Ectodermal cell (in vitro differentiated cells): Measurements from ENCODE around the gene SRGAP3.

Experiments used
- H3K27ac ChIP-seq: 2 replicates; pipeline ENCODE4 v1.7.0; 2013; ENCODE audit warnings: mild to moderate bottlenecking, low read depth, low read length; ENCODE audit not compliant: insufficient read depth, poor library complexity, severe bottlenecking
- H3K27me3 ChIP-seq: 2 replicates; pipeline ENCODE4 v1.7.0; 2013; ENCODE audit warnings: mild to moderate bottlenecking, low read length; ENCODE audit not compliant: insufficient read depth, control insufficient read depth, poor library complexity, severe bottlenecking
- H3K36me3 ChIP-seq: one replicate; pipeline ENCODE4 v1.7.0; 2013; ENCODE audit warnings: low read length; ENCODE audit not compliant: control insufficient read depth, insufficient read depth
- H3K4me1 ChIP-seq: one replicate; pipeline ENCODE4 v1.7.0; 2013; ENCODE audit warnings: low read length; ENCODE audit not compliant: control insufficient read depth, insufficient read depth
- H3K4me3 ChIP-seq: 2 replicates; pipeline ENCODE4 v1.7.0; 2013; ENCODE audit warnings: low read depth, low read length, control low read depth; ENCODE audit not compliant: insufficient read depth
- H3K9me3 ChIP-seq: 2 replicates; pipeline ENCODE4 v1.7.0; 2013; ENCODE audit warnings: mild to moderate bottlenecking, low read length, moderate library complexity; ENCODE audit not compliant: control insufficient read depth
- WGBS, 2 experiments: methylation state at CpG; one replicate each; pipeline ENCODE4 v1.1.7; 2013; ENCODE audit warnings: missing lambda C conversion rate in 2 of 2; 5-methylcytosine and 5-hydroxymethylcytosine counted together

Gene SRGAP3

GRCh38 chr3:9195390-9195789 lies 54.1 kb downstream of the SRGAP3 start:
- Histone ChIP-seq H3K27ac (no peak overlapping the region), H3K27me3 (no peaks in the 10 kb centered on the region), H3K36me3 (no peaks in the 10 kb centered on the region), H3K4me1 (peaks cover 32% of the 10 kb centered on the region), H3K9me3 (no peaks in the 10 kb centered on the region), H3K4me3 (no peak overlapping the region)
- WGBS, 2 experiments: 88 to 92% methylated on average over 3 of the region's 3 CpGs

DNA sequence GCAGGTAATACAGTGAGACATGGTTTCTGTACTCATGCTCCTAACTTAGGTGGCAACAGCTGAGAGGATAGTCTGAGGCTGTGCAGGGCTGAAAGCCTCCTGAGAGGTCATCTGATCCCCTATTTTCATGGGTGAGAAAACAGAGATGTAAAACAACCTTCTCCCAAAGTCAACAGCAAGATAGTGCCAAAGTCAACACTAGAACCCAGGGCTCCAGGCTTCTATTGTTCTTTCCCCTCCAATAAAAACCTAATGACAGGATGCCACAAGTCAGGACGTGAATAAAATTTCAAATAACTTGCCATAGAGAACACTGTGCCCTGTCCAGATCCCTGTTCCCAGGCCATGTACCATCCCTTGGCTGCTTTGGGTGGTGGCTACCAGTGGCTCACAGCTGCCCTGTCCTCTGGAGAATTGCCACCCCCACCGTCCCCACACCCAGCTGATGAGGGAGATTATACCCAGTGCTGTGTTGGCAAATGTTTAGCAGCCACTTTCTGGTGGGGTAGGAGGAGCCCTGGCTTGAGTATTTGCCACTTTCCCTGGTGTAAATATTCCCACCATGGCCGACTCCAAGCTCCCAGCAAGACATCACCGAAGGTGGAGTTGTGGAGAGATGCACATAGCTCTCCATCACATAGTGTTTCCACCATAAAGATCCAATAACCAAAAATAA lies 54.8 kb downstream of the SRGAP3 start:
- H3K27ac ChIP-seq: no peak overlapping the region
- 95 to 96% methylated on average over 3 to 4 of the region's 4 CpGs for WGBS, 2 experiments
- peaks cover 31% of the 10 kb centered on the region for H3K4me1 ChIP-seq
- no peak overlapping the region for H3K4me3 ChIP-seq
- no peaks in the 10 kb centered on the region for H3K36me3 ChIP-seq
- no peaks in the 10 kb centered on the region for H3K9me3 ChIP-seq
- H3K27me3 ChIP-seq: no peaks in the 10 kb centered on the region

GRCh38 chr3:9193633-9194195 lies 55.7 kb downstream of the SRGAP3 start:
- 83 to 85% methylated on average over 10 of the region's 10 CpGs for WGBS, 2 experiments
- H3K27ac ChIP-seq: no peak overlapping the region
- H3K36me3 ChIP-seq: no peaks in the 10 kb centered on the region
- peaks cover 29% of the 10 kb centered on the region for H3K4me1 ChIP-seq
- H3K27me3 ChIP-seq: no peaks in the 10 kb centered on the region
- H3K4me3 ChIP-seq: no peak overlapping the region
- no peaks in the 10 kb centered on the region for H3K9me3 ChIP-seq

GRCh38 chr3:9193211-9193610 lies 56.2 kb downstream of the SRGAP3 start:
- no peak overlapping the region for H3K27ac ChIP-seq

DNA sequence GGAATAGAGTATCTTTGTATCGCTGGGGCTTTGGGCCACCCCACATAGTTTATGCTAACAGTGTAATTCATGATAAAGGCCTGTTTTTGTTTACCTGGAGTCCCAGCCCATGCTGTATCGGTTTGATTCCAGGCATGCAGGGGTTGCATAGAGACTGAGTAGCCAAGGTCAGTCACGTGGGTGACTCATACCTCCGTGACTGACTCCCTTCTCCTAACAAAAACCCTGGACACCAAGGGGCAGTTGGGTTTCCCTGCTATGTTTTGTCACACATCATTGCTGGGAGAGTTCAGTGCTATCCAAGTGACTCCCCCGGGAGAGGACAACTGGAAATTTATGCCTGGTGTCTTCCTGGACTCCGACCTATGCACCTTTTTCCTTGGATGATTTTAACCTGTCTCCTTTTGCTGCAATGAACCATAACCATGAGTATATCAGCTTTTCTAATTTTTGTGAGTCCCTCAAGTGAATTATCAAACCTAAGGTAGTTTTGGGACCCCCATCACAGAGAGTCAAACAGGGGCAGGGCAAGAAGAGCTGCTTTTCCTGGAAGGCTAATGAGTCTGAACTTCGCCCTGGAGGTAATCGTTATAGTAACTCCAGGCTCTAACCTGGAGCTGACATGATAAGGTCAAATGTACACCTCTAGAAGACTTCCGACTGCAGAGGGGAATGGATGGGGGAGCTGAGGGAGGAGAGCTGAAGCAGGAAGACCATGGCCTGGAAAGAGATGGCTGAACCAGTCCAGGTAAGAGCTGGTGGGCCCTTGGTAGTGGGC lies 57.0 kb downstream of the SRGAP3 start:
- 91 to 93% methylated on average over 9 of the region's 9 CpGs for WGBS, 2 experiments
- no peaks in the 10 kb centered on the region for H3K9me3 ChIP-seq
- H3K4me3 ChIP-seq: no peak overlapping the region
- no peaks in the 10 kb centered on the region for H3K27me3 ChIP-seq
- no peak overlapping the region for H3K27ac ChIP-seq
- no peaks in the 10 kb centered on the region for H3K36me3 ChIP-seq
- H3K4me1 ChIP-seq: peaks cover 26% of the 10 kb centered on the region

More at GRCh38 chr3:9193211-9193610, 56.2 kb downstream of the SRGAP3 start:
- 92 to 95% methylated on average over 4 of the region's 4 CpGs for WGBS, 2 experiments
- H3K4me1 ChIP-seq: peaks cover 24% of the 10 kb centered on the region
- H3K36me3 ChIP-seq: no peaks in the 10 kb centered on the region
- no peaks in the 10 kb centered on the region for H3K9me3 ChIP-seq
- H3K4me3 ChIP-seq: no peak overlapping the region
- no peaks in the 10 kb centered on the region for H3K27me3 ChIP-seq

GRCh38 chr3:9190276-9190675 lies 59.2 kb downstream of the SRGAP3 start:
- WGBS, 2 experiments: 92% methylated on average over 8 of the region's 8 CpGs
- no peaks in the 10 kb centered on the region for H3K9me3 ChIP-seq
- no peaks in the 10 kb centered on the region for H3K27me3 ChIP-seq
- H3K27ac ChIP-seq: no peak overlapping the region
- no peak overlapping the region for H3K4me3 ChIP-seq
- H3K4me1 ChIP-seq: peaks cover 22% of the 10 kb centered on the region
- no peaks in the 10 kb centered on the region for H3K36me3 ChIP-seq

GRCh38 chr3:9188583-9188982 lies 60.9 kb downstream of the SRGAP3 start:
- H3K27me3 ChIP-seq: no peaks in the 10 kb centered on the region
- 80 to 100% methylated on average over 1 of the region's 1 CpG for WGBS, 2 experiments
- H3K27ac ChIP-seq: no peak overlapping the region
- no peaks in the 10 kb centered on the region for H3K9me3 ChIP-seq
- H3K36me3 ChIP-seq: no peaks in the 10 kb centered on the region
- peaks cover 35% of the 10 kb centered on the region for H3K4me1 ChIP-seq
- H3K4me3 ChIP-seq: no peak overlapping the region

- 91 to 93% methylated on average over 5 of the region's 5 CpGs for WGBS, 2 experiments
- no peak overlapping the region for H3K27ac ChIP-seq
- no peaks in the 10 kb centered on the region for H3K27me3 ChIP-seq
- H3K9me3 ChIP-seq: no peaks in the 10 kb centered on the region
- H3K4me3 ChIP-seq: no peak overlapping the region
- H3K4me1 ChIP-seq: peaks cover 41% of the 10 kb centered on the region
- H3K36me3 ChIP-seq: no peaks in the 10 kb centered on the region
These were observed 63.7 kb downstream of the SRGAP3 start for GRCh38 chr3:9185701-9186100.

DNA sequence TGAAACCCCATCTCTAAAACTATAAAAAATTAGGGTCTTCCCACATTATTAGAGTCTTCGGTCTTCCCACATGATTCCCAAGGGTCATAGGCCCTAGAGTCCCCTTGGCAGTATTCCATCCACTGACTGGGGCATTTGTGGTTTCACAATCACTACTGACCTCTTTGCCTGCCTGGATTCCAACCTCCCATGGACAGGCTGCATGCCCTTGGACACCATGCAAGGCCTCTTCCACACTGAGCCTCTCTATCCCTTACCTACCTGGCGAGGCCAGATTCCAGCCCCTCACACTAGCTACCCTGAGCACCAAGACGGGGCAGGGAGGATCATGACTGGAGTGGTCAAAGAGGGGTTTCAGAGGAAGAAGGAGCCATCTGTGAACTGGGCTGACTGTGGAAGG lies 64.4 kb downstream of the SRGAP3 start:
- no peaks in the 10 kb centered on the region for H3K36me3 ChIP-seq
- WGBS, 2 experiments: 93 to 97% methylated on average over 3 of the region's 3 CpGs
- no peak overlapping the region for H3K4me3 ChIP-seq
- no peaks in the 10 kb centered on the region for H3K9me3 ChIP-seq
- no peaks in the 10 kb centered on the region for H3K27me3 ChIP-seq
- H3K27ac ChIP-seq: no peak overlapping the region
- H3K4me1 ChIP-seq: peaks cover 41% of the 10 kb centered on the region

DNA sequence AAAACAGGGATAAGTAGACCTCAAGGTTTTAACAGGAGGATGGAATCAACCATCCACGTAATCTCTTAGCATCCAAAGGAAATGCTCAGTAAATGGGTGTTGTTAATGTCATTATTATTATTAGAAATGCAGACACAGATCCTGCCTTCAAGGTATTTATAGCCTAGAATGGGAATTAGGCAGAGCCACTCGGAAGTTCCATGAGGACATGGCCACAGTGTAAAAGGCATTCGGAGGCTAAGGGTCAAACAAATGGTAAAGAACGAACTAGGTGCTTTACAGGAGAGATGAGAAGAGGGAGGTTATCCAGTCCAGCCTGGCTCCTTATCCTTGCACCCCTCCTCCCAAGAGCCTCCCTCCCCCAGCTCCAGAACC lies 65.0 kb downstream of the SRGAP3 start:
- Histone ChIP-seq H3K4me1 (peaks cover 39% of the 10 kb centered on the region), H3K4me3 (no peak overlapping the region), H3K27me3 (no peaks in the 10 kb centered on the region), H3K36me3 (no peaks in the 10 kb centered on the region), H3K9me3 (no peaks in the 10 kb centered on the region), H3K27ac (peak overlapping the region; percentile 93)
- WGBS, 2 experiments: 83 to 88% methylated on average over 3 to 4 of the region's 4 CpGs
